ENCODE measurements around the gene PRR5L. TPM values are rescaled to one million over a fixed set of nuclear protein-coding genes. Genes with fewer than 3 reads are reported as not detected.

Gene PRR5L
- total and polyA plus RNA-seq, 9 donors = 6.7 to 10.4 (median 7.1) TPM

DNA sequence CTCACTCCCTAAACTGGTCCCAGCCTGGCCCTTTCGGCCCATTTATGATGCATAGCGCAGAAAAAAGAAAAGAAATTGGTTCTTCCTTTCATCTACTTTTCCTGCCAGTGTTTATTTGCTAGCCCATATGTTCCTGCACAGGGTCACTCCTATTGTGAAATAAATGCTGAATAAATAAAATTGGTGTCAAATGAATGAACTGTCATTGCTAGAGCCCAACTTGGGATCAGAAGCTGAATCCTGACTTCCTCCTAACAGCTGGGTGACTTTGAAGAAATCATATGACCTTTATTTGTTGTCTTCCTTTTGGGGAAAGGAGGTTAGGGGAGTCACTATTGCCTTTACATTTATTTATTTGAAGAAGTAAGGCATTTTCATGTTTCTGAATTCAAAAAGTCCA, 92.0 kb downstream of the PRR5L start:
- H3K4me1 ChIP-seq (ENCODE audit: control insufficient read depth, insufficient read depth, low read length) = peaks cover 6% of the 10 kb centered on the region
- no peak overlapping the region for H3K27ac ChIP-seq (ENCODE audit: low read length)
- DNase-seq = no peak
- H3K9me3 ChIP-seq (replicated peaks; ENCODE audit: control insufficient read depth, low read depth, low read length) = no peaks in the 10 kb centered on the region
- no peak overlapping the region for H3K4me3 ChIP-seq (ENCODE audit: low read length)
- H3K36me3 ChIP-seq (ENCODE audit: control insufficient read depth, insufficient read depth, low read length) = no peaks in the 10 kb centered on the region
- 86% methylated on average over 2 of the region's 2 CpGs for WGBS (ENCODE audit: insufficient coverage)
- no peaks in the 10 kb centered on the region for H3K27me3 ChIP-seq (ENCODE audit: control insufficient read depth, insufficient read depth, low read length)

DNA sequence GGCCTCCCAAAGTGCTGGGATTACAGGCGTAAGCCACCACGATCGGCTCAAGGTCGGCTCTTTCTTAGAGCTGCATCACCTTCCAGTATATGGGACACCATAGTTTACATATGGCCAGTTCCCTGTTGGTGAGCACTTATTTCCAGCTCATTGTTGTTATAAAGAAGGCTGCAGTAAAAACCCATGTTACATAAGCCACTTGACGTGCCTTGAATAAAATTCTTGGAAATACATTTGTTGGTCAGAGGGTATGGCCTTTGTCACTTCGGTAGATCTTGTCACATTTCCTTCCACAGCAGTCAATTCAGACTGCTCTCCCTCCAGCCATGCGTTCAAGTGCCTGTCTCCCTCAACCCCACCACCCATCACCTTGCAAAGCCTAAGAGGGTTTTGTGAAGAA, 92.9 kb downstream of the PRR5L start:
- 96% methylated on average over 4 of the region's 7 CpGs for WGBS (ENCODE audit: insufficient coverage)
- Histone ChIP-seq H3K27me3 (ENCODE audit: control insufficient read depth, insufficient read depth, low read length) (no peaks in the 10 kb centered on the region), H3K4me1 (ENCODE audit: control insufficient read depth, insufficient read depth, low read length) (peaks cover 4% of the 10 kb centered on the region), H3K27ac (ENCODE audit: low read length) (no peak overlapping the region), H3K9me3 (replicated peaks; ENCODE audit: control insufficient read depth, low read depth, low read length) (no peaks in the 10 kb centered on the region), H3K36me3 (ENCODE audit: control insufficient read depth, insufficient read depth, low read length) (peaks cover 2% of the 10 kb centered on the region), H3K4me3 (ENCODE audit: low read length) (no peak overlapping the region)
- no peak for DNase-seq

DNA sequence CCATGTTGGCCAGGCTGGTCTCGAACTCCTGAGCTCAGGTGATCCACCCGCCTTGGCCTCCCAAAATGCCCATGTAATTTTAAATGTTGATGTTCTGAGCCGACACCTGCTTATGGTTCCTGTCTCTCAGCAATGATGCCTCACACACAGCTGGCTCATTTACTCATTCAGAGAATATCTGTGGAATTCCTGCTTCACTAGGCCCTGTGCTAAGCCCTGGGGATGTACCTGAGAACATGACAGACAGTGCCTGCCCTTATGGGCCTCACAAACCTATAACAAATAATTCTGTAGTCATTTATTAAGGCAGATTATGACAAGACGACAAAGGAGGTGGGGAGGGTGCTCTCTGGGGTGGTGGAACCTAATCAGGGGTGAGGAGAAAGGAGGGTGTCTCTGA, 93.7 kb downstream of the PRR5L start:
- H3K9me3 ChIP-seq (replicated peaks; ENCODE audit: control insufficient read depth, low read depth, low read length) = no peaks in the 10 kb centered on the region
- H3K36me3 ChIP-seq (ENCODE audit: control insufficient read depth, insufficient read depth, low read length) = peaks cover 2% of the 10 kb centered on the region
- no peak for DNase-seq
- no peaks in the 10 kb centered on the region for H3K27me3 ChIP-seq (ENCODE audit: control insufficient read depth, insufficient read depth, low read length)
- H3K4me1 ChIP-seq (ENCODE audit: control insufficient read depth, insufficient read depth, low read length) = peaks cover 4% of the 10 kb centered on the region
- H3K27ac ChIP-seq (ENCODE audit: low read length) = no peak overlapping the region
- WGBS (ENCODE audit: insufficient coverage) = 76% methylated on average over 2 of the region's 4 CpGs
- H3K4me3 ChIP-seq (ENCODE audit: low read length) = no peak overlapping the region

DNA sequence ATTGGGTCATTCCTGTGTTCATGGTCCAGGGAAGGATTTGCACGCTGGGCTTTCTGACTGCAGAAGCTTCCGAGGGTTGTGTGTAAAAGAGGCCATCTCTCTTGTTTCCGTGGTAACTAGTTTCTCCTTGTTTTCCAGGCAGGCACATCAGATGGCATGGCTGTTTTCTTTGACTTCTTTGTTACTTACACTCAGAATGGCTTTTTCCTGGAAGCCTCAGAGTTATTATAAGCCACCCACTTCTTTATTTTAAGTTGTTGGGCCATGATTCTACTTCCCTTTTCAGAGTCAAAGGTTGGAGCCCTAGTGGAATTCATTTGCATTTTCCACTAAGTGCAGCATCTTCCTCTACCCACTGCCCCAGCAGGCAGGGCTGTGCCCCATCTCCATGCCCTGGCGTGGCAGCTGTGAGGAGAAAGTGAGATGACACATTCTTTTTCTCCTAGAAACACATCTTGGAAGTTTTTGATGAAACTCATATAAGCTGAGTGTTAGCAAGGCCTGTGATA, 94.9 kb downstream of the PRR5L start:
- H3K9me3 ChIP-seq (replicated peaks; ENCODE audit: control insufficient read depth, low read depth, low read length) = no peaks in the 10 kb centered on the region
- H3K4me1 ChIP-seq (ENCODE audit: control insufficient read depth, insufficient read depth, low read length) = no peaks in the 10 kb centered on the region
- H3K27me3 ChIP-seq (ENCODE audit: control insufficient read depth, insufficient read depth, low read length) = no peaks in the 10 kb centered on the region
- no peak overlapping the region for H3K4me3 ChIP-seq (ENCODE audit: low read length)
- H3K36me3 ChIP-seq (ENCODE audit: control insufficient read depth, insufficient read depth, low read length) = peaks cover 2% of the 10 kb centered on the region
- no peak overlapping the region for H3K27ac ChIP-seq (ENCODE audit: low read length)
- DNase-seq = peak; percentile 71
- 56% methylated on average over 2 of the region's 4 CpGs for WGBS (ENCODE audit: insufficient coverage)

DNA sequence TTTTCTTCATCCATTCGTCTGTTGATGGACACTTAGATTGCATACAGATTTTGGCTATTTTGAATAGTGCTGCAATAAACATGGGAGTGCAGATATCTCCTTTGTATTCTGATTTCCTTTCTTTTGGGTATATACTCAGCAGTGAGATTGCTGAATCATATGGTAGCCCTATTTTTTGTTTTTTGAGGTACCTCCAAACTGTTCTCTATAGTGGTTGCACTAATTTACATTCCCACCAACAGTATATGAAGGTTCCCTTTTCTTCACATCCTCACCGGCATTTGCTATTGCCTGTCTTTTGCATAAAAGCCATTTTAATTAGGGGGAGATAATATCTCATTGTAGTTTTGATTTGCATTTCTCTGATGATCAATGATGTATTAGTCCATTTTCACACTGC, 96.1 kb downstream of the PRR5L start:
- no peak for DNase-seq

DNA sequence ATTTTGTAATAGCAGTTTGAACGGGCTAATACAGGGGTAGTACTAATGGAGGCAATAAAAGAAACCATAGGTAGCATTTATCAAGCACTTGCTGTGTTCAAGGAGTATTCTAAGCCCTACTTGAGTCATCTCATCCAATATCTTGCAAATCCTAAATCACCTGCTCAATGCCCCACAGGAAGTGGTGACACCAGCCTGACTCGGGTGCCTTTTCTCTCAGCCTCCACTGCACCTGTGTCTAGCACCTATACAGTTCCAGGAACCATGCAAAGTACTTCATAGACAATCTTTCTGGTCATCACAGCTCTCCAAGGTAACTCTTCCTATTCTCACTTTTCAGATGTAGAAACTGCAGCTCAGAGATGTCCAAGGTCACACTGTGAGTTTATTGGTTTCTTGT, 98.0 kb downstream of the PRR5L start:
- H3K27me3 ChIP-seq (ENCODE audit: control insufficient read depth, insufficient read depth, low read length) = no peaks in the 10 kb centered on the region
- H3K36me3 ChIP-seq (ENCODE audit: control insufficient read depth, insufficient read depth, low read length) = peaks cover 2% of the 10 kb centered on the region
- WGBS (ENCODE audit: insufficient coverage) = 67% methylated on average over 1 of the region's 2 CpGs
- no peak overlapping the region for H3K27ac ChIP-seq (ENCODE audit: low read length)
- no peak overlapping the region for H3K4me3 ChIP-seq (ENCODE audit: low read length)
- no peaks in the 10 kb centered on the region for H3K9me3 ChIP-seq (replicated peaks; ENCODE audit: control insufficient read depth, low read depth, low read length)
- DNase-seq = no peak
- no peaks in the 10 kb centered on the region for H3K4me1 ChIP-seq (ENCODE audit: control insufficient read depth, insufficient read depth, low read length)

More for the DNA sequence above, 96.1 kb downstream of the PRR5L start:
- Histone ChIP-seq H3K36me3 (ENCODE audit: control insufficient read depth, insufficient read depth, low read length) (peaks cover 2% of the 10 kb centered on the region), H3K9me3 (replicated peaks; ENCODE audit: control insufficient read depth, low read depth, low read length) (no peaks in the 10 kb centered on the region), H3K4me3 (ENCODE audit: low read length) (no peak overlapping the region), H3K27me3 (ENCODE audit: control insufficient read depth, insufficient read depth, low read length) (no peaks in the 10 kb centered on the region), H3K4me1 (ENCODE audit: control insufficient read depth, insufficient read depth, low read length) (no peaks in the 10 kb centered on the region), H3K27ac (ENCODE audit: low read length) (no peak overlapping the region)
- WGBS (ENCODE audit: insufficient coverage) = no CpG with 5 or more reads among the region's 2 CpGs

DNA sequence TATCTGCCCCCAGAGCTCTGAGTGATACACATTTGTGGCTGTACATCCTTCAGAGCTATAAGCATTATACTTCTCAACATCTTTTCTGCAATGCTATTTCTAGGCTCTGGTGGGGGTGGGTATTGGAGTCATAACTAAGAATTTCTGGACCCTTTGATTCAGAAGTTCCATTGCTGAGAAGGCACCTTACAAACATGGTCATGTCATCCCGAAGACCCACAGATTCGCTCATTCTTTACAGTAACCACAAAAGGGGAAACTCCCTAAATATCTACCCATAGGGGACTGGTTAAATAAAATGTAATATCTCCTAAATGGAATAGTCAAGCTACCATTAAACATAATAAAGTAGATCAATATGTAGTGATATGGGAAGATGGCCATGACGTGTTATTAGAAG, 98.8 kb downstream of the PRR5L start:
- H3K27me3 ChIP-seq (ENCODE audit: control insufficient read depth, insufficient read depth, low read length) = no peaks in the 10 kb centered on the region
- no peak overlapping the region for H3K27ac ChIP-seq (ENCODE audit: low read length)
- H3K36me3 ChIP-seq (ENCODE audit: control insufficient read depth, insufficient read depth, low read length) = peaks cover 2% of the 10 kb centered on the region
- H3K4me3 ChIP-seq (ENCODE audit: low read length) = no peak overlapping the region
- no peak for DNase-seq
- H3K4me1 ChIP-seq (ENCODE audit: control insufficient read depth, insufficient read depth, low read length) = no peaks in the 10 kb centered on the region
- WGBS (ENCODE audit: insufficient coverage) = no CpG with 5 or more reads among the region's 3 CpGs
- no peaks in the 10 kb centered on the region for H3K9me3 ChIP-seq (replicated peaks; ENCODE audit: control insufficient read depth, low read depth, low read length)

DNA sequence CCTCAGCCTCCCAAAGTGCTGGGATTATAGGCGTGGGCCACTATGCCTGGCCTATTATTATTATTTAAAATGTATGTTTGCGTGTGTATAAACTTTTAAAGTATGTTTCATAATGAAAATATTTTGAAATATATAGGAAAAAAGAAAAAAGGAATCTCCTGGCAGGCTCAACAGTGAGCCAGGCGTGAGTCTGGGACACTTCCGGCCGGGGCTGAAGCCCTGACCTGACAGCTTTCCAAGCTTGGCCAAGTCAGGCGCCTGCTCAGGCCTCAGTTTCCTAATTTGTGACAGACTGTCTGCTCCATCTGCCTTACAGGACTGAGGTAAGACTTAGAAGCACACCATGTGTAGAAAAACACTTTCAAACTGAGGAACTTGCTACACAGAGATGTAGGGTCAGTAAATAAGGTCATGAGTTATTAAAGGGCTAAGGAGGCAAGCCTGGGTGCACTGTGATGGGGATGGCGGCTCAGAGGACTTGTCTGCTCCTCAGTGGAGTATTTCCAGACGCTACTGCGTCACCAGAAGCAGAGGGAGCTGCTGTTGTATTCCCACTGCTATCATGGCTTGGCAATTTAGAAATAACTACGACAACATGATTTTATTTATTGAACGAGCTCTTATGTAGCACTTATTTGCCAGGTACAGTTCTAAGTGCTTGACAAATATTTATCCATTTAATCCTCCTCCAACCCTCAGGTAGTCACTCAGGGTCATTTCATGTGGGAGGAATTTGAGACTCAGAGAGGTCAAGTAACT, 100.1 kb downstream of the PRR5L start:
- H3K4me1 ChIP-seq (ENCODE audit: control insufficient read depth, insufficient read depth, low read length) = no peaks in the 10 kb centered on the region
- no peaks in the 10 kb centered on the region for H3K9me3 ChIP-seq (replicated peaks; ENCODE audit: control insufficient read depth, low read depth, low read length)
- peaks cover 5% of the 10 kb centered on the region for H3K36me3 ChIP-seq (ENCODE audit: control insufficient read depth, insufficient read depth, low read length)
- DNase-seq = no peak
- 81% methylated on average over 7 of the region's 11 CpGs for WGBS (ENCODE audit: insufficient coverage)
- no peak overlapping the region for H3K4me3 ChIP-seq (ENCODE audit: low read length)
- no peaks in the 10 kb centered on the region for H3K27me3 ChIP-seq (ENCODE audit: control insufficient read depth, insufficient read depth, low read length)
- no peak overlapping the region for H3K27ac ChIP-seq (ENCODE audit: low read length)

DNA sequence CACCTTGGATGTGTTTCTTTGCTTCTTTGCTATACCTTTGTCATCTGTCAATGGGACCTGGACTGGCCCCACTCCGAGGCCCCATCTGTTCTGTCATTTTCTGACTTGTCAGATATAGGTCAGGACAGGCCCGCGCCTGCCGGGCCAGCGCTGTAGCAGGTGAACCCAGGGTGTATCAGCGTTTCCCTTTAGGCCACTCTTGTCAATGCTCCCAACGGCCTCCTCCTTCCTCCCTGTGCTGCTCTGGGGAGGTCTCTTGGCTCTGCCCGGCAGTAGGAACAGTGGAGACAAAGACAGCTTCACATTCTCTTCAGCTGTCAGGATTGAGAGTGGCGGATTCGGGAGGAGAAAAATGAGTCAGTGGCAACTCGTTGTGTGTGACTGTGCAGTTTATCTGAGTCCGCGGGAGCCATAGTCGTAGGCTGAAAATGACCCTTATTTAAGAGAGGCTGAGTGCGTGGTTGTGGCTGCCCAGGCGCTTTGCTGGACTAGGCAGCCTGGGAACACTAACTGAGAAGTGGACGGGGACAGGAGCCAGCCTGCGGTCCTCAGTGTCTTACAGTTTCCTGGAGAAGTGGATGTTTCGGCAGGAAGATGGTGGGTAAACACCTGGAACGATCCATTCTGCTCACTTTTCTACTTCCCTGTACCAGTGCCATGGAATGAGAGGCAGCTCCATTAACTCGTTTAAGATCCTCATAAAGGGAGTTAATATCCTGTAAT, 102.3 kb downstream of the PRR5L start:
- Histone ChIP-seq H3K4me3 (ENCODE audit: low read length) (no peak overlapping the region), H3K4me1 (ENCODE audit: control insufficient read depth, insufficient read depth, low read length) (no peaks in the 10 kb centered on the region), H3K9me3 (replicated peaks; ENCODE audit: control insufficient read depth, low read depth, low read length) (no peaks in the 10 kb centered on the region), H3K27me3 (ENCODE audit: control insufficient read depth, insufficient read depth, low read length) (no peaks in the 10 kb centered on the region), H3K36me3 (ENCODE audit: control insufficient read depth, insufficient read depth, low read length) (peaks cover 8% of the 10 kb centered on the region), H3K27ac (ENCODE audit: low read length) (no peak overlapping the region)
- no peak for DNase-seq
- WGBS (ENCODE audit: insufficient coverage) = 78% methylated on average over 13 of the region's 21 CpGs

DNA sequence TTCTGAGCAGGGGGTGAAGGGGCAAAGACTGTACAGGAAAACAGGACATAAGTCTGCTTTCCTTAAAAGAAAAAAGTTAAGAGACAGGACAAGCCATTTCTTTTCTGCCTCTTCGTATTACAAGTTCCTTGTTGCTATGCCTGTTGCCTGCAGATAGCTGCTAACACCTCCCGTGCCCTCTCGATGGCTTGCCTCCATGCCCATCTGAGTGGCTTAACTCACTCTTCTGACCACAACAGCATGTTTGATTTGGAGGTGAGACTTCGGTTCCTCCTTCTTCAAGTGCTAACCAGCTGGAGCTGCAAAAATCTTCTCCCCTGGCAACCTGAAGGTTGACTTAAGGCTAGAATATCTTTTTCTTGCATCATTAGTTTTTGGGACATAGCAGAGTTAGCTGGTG, 103.1 kb downstream of the PRR5L start:
- no peaks in the 10 kb centered on the region for H3K27me3 ChIP-seq (ENCODE audit: control insufficient read depth, insufficient read depth, low read length)
- no peak overlapping the region for H3K27ac ChIP-seq (ENCODE audit: low read length)
- H3K36me3 ChIP-seq (ENCODE audit: control insufficient read depth, insufficient read depth, low read length) = peaks cover 6% of the 10 kb centered on the region
- no peaks in the 10 kb centered on the region for H3K4me1 ChIP-seq (ENCODE audit: control insufficient read depth, insufficient read depth, low read length)
- DNase-seq = no peak
- H3K4me3 ChIP-seq (ENCODE audit: low read length) = no peak overlapping the region
- no CpG with 5 or more reads among the region's 4 CpGs for WGBS (ENCODE audit: insufficient coverage)
- H3K9me3 ChIP-seq (replicated peaks; ENCODE audit: control insufficient read depth, low read depth, low read length) = no peaks in the 10 kb centered on the region

Measured in muscle of leg (tissue), 11 donors.